Vagina (tissue), 2 donors: ENCODE measurements around the gene LRP2BP.

ENCODE experiments used
- POLR2A ChIP-seq, 2 donors: fragments of 450-650 bp; IDR thresholded peaks; one replicate each; pipeline ENCODE4 v1.6.1; 2017; ENCODE audit warnings: antibody characterized with exemption in 2 of 2, mild to moderate bottlenecking in 2 of 2, moderate library complexity in 2 of 2
- POLR2AphosphoS5 ChIP-seq, 2 donors: sonication (generic); formaldehyde crosslinking; IDR thresholded peaks; one replicate each; pipeline ENCODE4 v1.9.0; 2017; ENCODE audit warnings: antibody characterized with exemption in 2 of 2, mild to moderate bottlenecking in 2 of 2, low read depth in 1 of 2; ENCODE audit not compliant: insufficient read depth in 1 of 2

- TF ChIP-seq POLR2AphosphoS5 (IDR thresholded peaks at IDR 0.05; ENCODE audit: insufficient read depth in 1 of 2, low read depth in 1 of 2) (no peak), POLR2A (IDR thresholded peaks at IDR 0.05) (no peak)
These were observed 51.8 kb downstream of the LRP2BP start for GRCh38 chr4:185343726-185344581.
